Measurements from ENCODE around the gene C8G.
A peak's percentile ranks its signal among the peaks of the same experiment; 100 is the strongest.

C8G gene

DNA sequence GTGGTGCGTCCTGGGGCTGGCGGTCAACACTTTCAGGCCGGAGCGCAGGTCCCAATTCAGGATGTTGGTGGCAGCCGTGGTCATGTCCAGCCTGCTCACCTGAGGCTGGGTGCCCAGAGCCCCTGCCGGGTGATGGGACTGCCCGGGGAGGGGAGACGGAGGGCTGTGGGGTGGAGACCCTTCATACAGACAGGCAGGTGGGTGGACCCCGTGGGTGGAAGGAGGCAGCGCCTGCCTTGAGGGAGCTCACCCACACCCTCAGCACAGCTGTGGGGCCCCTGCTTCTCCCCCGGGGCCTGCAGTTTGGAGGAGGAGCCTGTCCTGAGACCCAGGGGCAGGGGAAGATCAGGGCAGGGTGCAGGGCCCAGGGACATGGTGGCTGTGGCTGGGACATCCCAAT lies 25.3 kb downstream of the C8G start:
- no peak for DNase-seq

DNA sequence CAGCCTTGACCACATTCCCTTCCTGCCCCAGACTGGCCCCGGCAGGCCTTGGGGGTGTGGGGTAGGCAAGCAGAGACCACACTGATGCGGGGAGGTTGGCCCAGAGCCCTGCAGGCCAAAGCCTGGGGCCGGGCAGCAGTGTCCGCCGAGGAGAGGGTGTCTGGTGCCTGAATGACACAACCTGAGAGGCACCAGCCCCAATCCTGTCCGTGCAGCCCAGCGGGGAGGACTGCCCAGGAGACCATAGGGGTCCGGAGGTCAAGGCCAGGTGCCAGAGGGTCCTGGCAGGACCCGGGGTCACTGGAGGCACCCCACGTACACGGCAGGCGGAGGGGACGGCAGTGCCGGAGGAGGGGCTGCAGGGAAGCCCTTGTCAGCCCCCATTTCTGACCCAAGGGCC lies 26.7 kb downstream of the C8G start:
- no peak for DNase-seq

DNA sequence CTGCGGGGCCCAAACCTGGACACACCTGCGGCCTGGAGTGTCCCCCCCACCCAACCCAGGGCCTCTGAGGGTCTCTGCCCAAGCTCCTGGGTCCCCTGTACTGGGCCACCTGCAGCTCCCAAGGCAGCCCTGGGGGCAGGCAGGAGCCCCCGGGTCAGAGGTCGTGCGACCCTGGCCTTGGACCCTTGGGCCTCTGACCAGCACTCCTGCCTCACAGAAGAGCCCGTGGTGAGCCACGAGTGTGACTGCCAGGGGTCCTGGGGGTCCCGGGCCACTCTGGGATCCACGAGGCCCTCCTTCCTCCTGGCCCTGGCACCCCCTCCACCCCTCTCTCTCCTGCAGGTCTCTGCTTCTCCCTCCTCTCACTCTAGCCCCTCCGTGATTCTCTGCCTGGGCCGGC lies 27.3 kb downstream of the C8G start:
- DNase-seq, result no peak

DNA sequence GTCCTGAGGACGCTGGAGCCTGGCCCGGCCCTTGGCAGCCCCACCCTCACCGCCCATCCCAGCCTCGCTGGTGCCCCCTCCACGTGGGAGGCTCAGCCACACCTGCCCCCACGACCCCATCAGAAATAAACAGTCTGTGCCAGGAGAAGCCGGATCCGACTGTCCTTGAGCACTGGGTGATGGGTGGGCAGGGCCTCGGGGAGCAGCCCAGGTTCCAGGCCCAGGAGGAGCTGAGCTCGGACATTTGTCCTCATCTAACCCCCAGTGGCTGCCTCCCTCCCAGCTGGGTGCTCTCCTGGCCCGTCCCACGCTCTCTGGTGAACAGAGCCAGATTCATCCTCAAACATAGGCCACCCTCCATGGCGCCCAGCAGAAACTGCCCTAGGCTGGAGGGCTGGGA lies 27.7 kb downstream of the C8G start:
- DNase-seq, result no peak

DNA sequence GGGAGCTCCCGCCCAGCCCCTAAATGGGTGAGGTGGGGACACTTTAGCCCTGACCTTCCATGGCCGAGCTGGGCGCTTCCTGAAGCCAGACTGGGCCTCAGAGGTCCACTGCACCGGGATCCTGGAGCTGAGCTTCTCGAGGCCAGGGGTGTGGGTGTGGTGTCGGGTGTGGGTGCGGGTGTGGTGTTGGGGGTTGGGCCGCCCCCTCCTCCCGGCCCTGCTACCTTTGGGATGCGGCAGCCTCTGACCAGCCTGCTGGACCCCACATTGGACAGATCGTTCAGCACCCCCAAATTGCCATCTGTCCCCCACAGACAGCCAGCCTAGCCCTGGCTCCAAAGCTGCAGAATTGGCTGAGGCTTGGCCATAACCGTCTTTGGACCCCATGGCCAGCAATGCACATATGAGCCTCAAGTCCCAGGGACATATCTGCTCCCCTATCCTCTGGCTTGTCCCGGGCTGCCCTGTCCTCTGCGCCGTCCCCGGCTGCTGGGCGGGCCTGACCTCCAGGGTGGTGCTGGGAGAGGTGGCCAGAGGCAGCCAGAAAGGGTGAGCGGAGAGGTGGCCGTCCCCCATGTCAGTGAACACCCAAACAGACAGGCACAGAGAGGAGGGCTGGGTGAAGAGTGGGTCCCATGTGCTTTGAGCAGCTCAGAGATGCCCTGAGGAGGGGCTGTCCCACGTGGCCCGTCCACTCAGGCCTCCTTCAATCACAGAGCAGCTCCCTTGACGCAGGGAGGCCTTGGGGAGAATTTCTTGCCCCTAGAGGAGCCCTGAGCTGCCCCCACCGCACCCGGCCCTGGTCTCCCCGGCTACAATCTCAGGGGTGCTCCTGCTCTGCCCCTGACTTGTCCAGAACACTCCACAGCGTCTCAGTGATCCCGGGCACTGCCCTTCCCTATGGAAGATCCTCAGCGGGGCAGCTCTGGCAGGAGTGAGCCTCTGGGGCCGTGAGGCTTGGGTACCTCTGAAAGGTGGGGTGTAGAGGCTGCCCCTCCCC lies 28.9 kb downstream of the C8G start:
- no peak for DNase-seq

DNA sequence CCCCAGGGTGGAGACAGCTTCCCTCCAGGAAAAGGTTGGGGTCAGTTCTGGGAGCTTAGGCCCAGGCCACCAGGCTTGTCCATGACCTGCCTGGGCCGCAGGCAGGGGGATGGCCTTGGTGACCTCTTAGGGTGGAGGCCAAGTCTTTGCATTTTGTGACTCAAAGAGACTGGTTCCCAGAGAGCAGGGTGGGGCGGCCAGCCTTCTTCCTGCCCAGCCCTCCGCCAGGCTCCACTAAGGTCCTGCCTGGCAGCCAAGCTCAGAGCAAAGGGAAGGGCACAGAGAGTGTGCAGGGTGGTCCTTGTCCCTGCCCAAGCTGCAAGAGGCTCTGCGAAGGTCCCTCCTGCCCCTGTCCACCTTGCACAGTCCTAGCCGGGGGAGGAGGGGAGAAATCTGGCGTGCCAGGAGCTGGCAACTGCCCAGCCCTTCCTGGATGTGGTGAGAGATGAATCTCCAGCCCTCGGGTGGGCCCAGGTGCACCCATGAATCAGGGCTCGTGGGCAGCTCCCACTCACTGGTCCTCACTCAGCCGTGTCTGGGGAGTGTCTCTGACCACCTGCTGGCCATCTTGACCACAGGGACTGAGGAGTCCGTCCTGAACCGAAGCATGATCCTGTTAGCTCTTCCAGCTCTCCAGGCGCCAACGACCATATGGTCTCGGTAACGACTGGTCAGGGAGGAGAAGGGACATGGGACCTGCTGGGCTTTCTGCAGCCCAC lies 29.9 kb downstream of the C8G start:
- DNase-seq, result no peak

DNA sequence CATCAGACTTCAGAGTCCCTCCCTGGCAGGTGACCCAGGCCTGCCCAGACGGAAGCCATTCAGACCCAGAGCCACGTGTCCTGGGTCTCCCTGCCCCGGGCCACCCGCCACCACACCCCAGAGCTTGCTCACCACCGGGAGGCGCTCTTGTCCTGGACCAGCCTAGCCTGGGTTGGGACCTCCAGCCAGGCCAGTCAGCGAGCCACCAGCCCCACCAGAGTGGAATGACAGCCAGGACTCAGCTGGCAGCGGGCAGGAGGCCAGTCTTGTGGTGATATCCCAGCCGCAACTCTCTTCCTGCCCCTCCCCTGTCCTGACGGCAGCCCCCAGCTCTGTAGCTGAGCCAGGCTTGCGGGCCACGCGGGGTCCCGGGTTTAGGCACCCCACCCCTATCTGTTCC lies 30.6 kb downstream of the C8G start:
- DNase-seq, result no peak

DNA sequence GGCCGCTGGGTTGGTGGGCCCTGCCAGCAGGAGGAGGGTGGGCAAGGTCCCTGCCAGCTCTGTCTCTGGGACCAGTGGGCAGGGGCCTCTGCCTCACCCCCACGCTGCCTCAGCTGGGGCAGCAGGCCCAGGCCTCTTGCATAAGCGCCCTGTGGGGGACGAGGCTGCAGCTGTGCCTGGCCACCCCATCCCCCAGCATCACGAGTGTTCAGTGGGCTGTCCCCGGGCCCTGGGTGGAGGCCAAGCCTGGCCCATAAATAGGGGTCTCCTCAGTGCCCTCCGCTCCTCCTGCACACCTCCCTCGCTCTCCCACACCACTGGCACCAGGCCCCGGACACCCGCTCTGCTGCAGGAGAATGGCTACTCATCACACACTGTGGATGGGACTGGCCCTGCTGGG lies 32.2 kb downstream of the C8G start, which contains the start of gene PTGDS:
PTGDS (plus strand) TSS at position 282 of the 400 bp plus-strand sequence; CDS start at position 357, 75 bp downstream.
- no peak for DNase-seq

DNA sequence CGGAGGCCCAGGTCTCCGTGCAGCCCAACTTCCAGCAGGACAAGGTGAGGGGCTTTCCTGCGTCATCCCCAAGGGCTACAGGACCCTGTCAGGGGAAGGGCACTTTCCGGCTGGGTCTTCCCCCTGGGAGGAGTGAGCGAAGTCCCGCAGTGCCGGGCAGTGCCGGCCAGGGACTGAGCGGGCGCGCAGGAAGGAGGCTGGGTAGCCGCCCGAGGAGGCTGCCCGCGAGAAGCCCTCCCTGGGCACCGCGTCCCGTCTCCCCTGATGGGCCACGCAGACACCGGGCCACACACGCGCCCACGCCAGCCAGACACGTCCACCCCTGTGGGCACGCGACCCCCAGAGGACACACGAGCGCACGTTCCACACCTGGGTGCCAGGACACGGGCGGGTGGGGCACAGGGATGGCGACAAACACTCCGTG lies 32.6 kb downstream of the C8G start:
- no peak for DNase-seq

DNA sequence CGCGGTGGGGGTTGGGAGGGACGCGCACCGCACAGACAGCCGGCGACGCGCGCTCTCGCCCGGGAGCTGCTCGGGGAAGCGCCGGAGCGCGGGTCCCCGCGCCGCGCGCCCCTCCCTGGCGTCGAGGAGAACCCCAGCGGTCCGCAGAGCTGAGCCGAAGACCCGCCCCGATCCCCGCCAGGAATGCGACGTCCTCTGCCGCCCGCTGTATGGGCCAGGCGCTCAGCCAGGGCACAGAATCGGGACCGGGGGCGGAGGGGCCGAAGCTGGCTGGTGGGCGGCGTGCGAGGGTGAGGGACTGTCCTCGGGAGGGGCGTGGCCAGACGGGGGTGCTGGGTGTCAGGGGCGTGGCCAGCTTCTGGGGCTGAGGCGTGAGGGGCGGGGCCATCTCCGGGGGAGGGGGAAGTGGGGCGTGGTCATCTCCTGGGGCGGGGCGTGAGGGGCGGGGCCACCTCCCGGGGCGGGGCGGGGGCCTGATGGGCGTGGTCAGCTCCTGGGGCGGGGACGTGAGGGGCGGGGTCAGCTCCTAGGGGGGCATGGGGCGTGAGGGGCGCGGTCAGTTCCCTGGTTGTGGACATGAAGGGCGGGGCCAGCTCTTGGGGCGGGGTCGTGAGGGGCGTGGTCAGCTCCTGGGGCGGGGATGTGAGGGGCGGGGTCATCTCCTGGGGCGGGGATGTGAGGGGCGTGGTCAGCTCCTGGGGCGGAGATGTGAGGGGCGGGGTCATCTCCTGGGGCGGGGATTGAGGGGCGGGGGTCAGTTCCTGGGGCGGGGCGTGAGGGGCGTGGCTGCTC lies 33.2 kb downstream of the C8G start:
- peak; percentile 54 to 73 for DNase-seq

DNA sequence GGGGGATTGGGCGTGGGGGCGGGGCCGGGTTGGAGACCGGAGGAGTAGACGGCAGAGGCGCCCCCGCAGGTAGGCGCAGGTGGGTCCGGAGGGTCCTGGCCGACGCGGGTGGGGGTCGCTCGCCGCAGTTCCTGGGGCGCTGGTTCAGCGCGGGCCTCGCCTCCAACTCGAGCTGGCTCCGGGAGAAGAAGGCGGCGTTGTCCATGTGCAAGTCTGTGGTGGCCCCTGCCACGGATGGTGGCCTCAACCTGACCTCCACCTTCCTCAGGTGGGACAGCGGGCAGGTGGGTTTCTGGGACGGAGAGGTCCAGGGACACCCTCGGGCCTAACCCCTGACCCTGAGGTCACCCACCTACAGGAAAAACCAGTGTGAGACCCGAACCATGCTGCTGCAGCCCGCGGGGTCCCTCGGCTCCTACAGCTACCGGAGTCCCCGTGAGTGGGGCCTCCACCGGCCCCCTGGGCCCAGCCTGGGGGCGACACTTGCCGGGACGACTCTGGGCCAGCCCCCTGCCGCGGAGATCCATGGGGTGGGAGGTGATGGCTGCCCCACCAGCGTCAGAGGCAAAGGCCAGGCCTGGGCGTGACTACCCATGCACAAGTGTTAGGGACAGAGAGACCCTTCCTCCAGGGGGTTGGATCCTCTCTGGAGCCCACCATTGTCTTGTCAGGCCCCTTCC lies 34.0 kb downstream of the C8G start:
- DNase-seq, result no peak

DNA sequence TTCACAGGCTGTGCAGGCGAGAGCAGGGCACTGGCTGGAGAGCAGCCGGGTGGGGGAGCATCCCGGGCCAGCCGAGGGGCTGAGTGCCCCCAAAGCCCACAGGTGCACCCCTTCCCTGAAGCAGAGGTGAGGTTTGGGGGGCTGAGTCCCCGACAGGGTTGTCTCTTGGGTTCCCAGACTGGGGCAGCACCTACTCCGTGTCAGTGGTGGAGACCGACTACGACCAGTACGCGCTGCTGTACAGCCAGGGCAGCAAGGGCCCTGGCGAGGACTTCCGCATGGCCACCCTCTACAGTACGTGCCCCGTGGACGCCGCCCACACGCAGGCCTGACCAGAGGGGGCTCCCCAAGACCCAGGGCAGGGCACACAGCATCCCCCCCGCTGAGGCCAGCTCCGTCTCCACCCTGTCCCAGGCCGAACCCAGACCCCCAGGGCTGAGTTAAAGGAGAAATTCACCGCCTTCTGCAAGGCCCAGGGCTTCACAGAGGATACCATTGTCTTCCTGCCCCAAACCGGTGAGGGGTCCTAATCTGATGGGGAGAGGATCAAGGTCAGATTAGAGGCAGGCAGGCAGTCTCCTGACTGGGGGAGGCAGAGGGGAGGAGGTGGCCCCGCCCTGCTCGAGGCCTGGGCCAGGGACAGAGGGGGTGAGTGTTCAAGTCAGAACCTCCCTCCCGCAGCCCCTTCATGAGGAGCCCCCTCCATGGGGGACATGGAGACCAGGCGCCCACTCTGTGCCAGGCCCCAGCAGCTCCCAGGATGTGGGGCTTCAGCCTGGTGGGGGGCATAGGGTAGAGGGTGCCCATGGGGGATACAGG lies 34.9 kb downstream of the C8G start:
- no peak for DNase-seq

DNA sequence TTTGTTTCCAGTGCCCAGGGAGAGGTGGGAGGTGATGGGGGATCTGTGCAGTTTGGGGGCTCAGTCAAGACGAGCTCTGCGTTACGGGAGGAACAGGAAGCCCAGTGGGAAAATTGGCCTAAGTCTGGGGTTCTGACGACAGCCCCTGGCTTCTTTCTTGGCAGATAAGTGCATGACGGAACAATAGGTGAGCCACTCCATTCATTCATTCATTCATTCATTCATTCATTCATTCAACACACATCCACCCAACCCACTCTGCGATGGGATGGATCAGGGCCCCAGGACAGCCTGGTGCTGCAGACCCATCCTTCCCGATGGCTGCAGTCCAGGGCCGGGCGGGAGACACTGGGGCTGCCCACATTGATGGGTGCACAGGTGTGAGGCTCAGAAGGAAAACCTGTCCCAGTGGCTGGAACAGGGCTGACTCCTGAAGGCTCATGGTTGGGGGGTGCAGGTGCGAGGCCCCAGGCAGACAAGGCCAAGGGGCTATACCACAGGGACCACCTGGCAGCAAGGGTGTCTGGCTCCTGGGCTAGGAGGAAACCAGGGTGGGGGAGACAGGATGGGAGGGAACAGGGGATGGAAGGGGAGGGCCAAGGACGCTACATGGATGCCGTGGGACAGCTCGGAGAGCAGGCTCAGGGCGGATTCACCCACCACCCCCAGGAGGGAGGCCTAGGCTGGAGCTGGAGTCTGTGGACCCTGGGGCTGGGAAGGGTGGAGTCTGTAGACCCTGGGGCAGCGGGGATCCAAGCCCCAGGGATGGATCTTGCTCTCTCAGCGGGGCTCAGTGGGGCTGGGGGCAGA lies 35.8 kb downstream of the C8G start:
- DNase-seq, result no peak

DNA sequence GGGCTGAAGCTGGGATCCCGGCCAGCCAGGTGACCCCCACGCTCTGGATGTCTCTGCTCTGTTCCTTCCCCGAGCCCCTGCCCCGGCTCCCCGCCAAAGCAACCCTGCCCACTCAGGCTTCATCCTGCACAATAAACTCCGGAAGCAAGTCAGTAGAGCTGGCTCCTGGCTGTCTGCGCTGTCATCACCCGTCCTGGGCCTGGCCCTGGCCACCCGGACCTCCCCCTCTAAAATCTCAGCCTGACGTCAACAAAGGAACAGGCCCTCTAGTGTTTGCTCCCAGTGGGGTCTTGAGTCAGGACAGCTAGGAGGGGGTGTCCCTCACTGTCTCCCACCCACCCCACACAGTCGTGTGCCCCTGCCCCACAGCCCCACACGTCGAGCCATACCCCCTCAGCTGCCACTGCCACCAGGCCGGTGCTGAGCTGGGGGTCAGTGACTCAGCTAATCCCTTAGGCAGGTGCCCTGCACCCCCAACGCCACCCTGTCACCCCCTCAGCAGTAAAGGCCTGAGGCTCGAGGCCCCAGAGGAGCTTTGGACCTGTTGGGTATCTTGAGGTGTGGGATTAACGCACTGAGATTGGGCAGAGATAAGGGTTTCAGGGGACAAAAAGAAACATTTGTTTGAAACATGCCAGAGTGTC lies 36.7 kb downstream of the C8G start:
- no peak for DNase-seq

DNA sequence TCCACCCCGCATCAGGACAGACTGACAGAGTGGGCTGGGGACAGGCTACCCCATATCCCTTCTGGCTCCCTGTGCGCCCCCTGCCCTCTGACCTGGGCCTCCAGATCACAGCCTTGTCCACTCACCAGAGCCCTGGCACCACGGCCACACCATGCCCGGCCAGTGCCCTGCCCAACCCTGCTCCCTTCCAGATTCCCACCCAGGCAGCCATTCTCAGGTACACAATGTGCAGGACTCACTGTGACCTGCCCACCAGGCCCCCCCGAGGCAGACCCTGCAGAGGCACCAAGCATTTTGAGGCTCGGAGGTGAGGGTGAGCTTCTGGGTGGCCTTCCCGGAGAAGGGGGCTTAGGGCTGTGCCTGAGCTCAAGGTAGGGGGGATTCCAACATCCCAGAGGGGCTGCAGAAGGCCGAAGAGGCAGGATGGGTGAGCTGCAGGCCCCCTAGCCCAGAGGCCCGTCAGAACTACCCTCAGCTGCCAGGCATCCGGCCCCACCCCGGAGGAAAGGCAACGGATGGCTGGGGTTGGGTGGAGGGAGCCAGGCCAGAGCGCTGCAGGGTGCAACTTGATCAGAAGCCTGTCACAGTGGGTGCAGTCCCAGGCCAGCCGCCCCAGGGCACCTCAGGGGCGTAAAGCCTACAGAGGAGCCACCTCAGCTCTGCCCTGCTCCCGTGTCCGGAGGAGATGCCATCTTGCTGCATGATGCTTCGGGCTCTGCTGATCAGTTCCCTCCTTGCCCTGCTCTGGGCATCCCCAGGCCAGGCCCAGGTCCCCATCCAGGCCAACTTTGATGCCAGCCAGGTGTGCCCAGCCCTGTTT lies 37.4 kb downstream of the C8G start, which contains the start of gene LCNL1:
LCNL1 (plus strand) TSS at position 762 of the 820 bp plus-strand sequence. CDS start 594 bp downstream, outside the sequence.
- DNase-seq, result no peak

DNA sequence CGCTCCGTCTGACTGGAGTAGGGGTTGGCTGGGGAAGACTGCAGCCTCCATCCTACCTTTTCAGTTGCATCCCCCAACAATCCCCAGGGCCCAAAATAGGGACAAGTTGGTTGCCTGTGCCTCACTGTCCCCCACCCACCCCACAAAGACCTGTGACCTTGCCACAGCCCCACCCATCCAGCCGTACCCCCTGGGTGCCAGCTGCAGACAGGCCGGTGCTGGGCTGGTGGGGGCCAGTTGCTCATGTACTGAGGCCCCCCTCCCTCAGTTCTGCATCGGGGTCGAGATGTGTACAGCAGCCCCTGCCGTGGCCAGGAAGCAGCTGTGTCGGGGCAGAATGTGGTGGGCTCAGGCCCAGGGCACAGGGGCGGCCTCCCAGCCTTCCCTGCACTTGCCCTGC lies 38.1 kb downstream of the C8G start:
- DNase-seq, result no peak

DNA sequence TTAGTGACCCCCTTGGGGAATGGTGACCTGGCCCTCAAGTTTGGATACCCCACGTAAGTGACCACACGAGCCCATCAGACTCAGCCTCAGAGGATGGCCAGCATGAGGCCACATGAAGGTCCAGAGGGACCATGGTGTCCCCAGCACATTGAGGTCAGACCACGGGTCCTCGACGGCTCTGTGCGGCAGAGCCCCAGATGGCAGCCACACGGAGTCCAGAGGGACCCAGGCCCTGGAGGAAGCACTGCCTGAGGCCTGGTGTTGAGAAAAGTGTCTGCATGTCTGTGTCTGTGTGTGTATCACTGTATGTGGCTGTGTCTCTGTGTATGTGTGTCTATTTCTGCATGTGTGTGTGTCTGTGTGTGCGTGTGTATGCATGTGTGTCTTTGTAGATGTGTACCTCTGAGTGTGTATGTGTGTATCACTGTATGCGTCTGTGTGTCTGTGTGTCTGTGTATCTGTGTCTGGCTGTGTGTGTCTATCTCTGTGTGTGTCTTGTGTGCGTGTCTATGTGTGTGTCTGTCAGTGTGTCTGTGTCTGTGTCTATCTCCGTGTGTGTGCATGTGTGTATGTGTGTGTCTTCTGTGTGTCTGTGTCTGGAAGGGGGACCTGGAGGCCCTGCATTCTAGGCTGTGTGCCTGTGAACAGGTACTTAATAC lies 38.7 kb downstream of the C8G start:
- DNase-seq, result no peak

DNA sequence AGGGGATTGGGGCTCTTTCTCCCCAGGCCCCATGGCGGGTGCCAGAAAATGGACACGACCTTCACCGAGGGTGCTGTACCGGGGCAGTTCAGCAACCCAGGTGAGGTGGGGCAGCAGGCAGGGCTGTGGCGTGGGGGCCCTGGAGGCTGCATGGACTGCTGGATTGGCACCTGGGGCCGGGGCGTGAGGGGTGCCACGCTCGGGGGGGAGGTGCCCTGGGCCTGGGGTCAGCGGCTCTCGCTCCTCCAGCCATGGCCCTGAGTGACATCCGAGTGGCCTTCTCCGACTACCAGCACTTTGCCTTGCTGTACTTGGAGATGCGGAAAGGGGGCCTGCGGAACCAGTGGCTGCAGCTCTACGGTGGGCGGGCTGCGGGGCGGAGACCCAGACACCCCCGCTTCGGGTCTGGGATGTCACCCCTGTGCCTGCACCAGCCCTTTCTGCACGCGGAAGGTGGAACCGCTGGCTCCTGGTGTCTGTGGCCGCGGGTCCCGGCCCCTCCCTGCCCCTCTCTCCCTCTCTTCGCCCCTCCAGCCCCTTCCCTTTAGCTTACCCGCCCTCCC lies 39.5 kb downstream of the C8G start:
- no peak for DNase-seq
